Suprapubic skin (tissue), 4 donors: Measurements from ENCODE around the gene ASIC4. TPM values are rescaled to one million over a fixed set of nuclear protein-coding genes. Genes with fewer than 3 reads are reported as not detected.

Experiments used
- DNase-seq, 2 donors: peaks; one replicate each; pipeline ENCODE4 v3.0.0-alpha.2; 2019; ENCODE audit warnings: low spot score in 2 of 2
- H3K27ac ChIP-seq: fragments of 200-600 bp; sonication (generic); one replicate; pipeline ENCODE4 v1.5.1; 2019
- H3K27me3 ChIP-seq: fragments of 200-600 bp; sonication (generic); one replicate; pipeline ENCODE4 v1.5.1; 2019
- H3K36me3 ChIP-seq: fragments of 200-600 bp; sonication (generic); one replicate; pipeline ENCODE4 v1.5.1; 2019
- H3K4me1 ChIP-seq: fragments of 200-600 bp; sonication (generic); one replicate; pipeline ENCODE4 v1.5.1; 2019
- H3K4me3 ChIP-seq: fragments of 200-600 bp; sonication (generic); one replicate; pipeline ENCODE4 v1.5.1; 2019; ENCODE audit warnings: mild to moderate bottlenecking
- H3K9me3 ChIP-seq: fragments of 200-600 bp; sonication (generic); one replicate; pipeline ENCODE4 v1.5.1; 2019
- CTCF ChIP-seq, 2 donors: fragments of 200-600 bp in 1 of 2; fragments of 450-650 bp in 1 of 2; sonication (generic) in 1 of 2; IDR thresholded peaks; one replicate each; pipeline ENCODE4 v1.5.1; 2016 to 2019; ENCODE audit warnings: antibody characterized with exemption in 2 of 2, mild to moderate bottlenecking in 1 of 2, moderate library complexity in 1 of 2
- EP300 ChIP-seq: sonication (generic); formaldehyde crosslinking; IDR thresholded peaks from one replicate; pipeline ENCODE4 v1.6.1; 2017; ENCODE audit warnings: antibody characterized with exemption
- POLR2A ChIP-seq, 2 donors: fragments of 450-650 bp; IDR thresholded peaks; one replicate each; pipeline ENCODE4 v1.6.1; 2017; ENCODE audit warnings: antibody characterized with exemption in 2 of 2, mild to moderate bottlenecking in 2 of 2, moderate library complexity in 2 of 2
- POLR2AphosphoS5 ChIP-seq, 3 donors: sonication (generic); formaldehyde crosslinking; IDR thresholded peaks; one replicate each; pipeline ENCODE4 v1.6.1; 2017; ENCODE audit warnings: antibody characterized with exemption in 3 of 3
- WGBS: methylation state at CpG from one replicate; pipeline ENCODE4 v1.1.5; 2018; 5-methylcytosine and 5-hydroxymethylcytosine counted together
- total RNA-seq, 4 donors: library from RNA; depleted of rRNA; stranded (reverse); fragments of >200 nt; gene quantifications; one replicate each; pipeline ENCODE4 v1.1.0, GENCODE V29; 2016

Gene ASIC4
- total RNA-seq, 4 donors from 2014 or later, result not detected

- WGBS, result 22% methylated on average over 14 of the region's 14 CpGs
- no peaks in the 10 kb centered on the region for H3K36me3 ChIP-seq
- peaks cover 83% of the 10 kb centered on the region for H3K27me3 ChIP-seq
- peaks cover 22% of the 10 kb centered on the region for H3K4me1 ChIP-seq
- DNase-seq, result no peak
- TF ChIP-seq POLR2A (IDR thresholded peaks at IDR 0.05) (no peak), CTCF (IDR thresholded peaks at IDR 0.05) (peak in 1 of 2 donors; percentile 52), EP300 (no peak), POLR2AphosphoS5 (IDR thresholded peaks at IDR 0.05) (no peak)
- no peak overlapping the region for H3K4me3 ChIP-seq
- no peak overlapping the region for H3K27ac ChIP-seq
- H3K9me3 ChIP-seq, result no peaks in the 10 kb centered on the region
Observed at GRCh38 chr2:219521066-219521880, 7.0 kb downstream of the ASIC4 start.

- H3K27me3 ChIP-seq, result peaks cover 83% of the 10 kb centered on the region
- TF ChIP-seq POLR2A (IDR thresholded peaks at IDR 0.05) (no peak), POLR2AphosphoS5 (IDR thresholded peaks at IDR 0.05) (no peak), EP300 (no peak), CTCF (IDR thresholded peaks at IDR 0.05) (no peak)
- no peak for DNase-seq
- H3K36me3 ChIP-seq, result no peaks in the 10 kb centered on the region
- H3K9me3 ChIP-seq, result no peaks in the 10 kb centered on the region
- H3K27ac ChIP-seq, result no peak overlapping the region
- peak overlapping the region; percentile 27 for H3K4me3 ChIP-seq
- 3% methylated on average over 45 of the region's 70 CpGs for WGBS
- peaks cover 22% of the 10 kb centered on the region for H3K4me1 ChIP-seq
Observed at GRCh38 chr2:219522111-219523030, 8.1 kb downstream of the ASIC4 start.

- WGBS, result 28% methylated on average over 24 of the region's 24 CpGs
- Histone ChIP-seq H3K4me3 (peak overlapping the region; percentile 27), H3K36me3 (no peaks in the 10 kb centered on the region), H3K27me3 (peaks cover 84% of the 10 kb centered on the region), H3K27ac (no peak overlapping the region), H3K9me3 (no peaks in the 10 kb centered on the region), H3K4me1 (peaks cover 22% of the 10 kb centered on the region)
- DNase-seq, result no peak
- TF ChIP-seq POLR2AphosphoS5 (IDR thresholded peaks at IDR 0.05) (no peak), POLR2A (IDR thresholded peaks at IDR 0.05) (no peak)
Observed at GRCh38 chr2:219523031-219523671, 8.9 kb downstream of the ASIC4 start.

- H3K4me1 ChIP-seq, result peaks cover 24% of the 10 kb centered on the region
- WGBS, result 100% methylated on average over 2 of the region's 2 CpGs
- H3K36me3 ChIP-seq, result no peaks in the 10 kb centered on the region
- no peak for DNase-seq
- no peak overlapping the region for H3K27ac ChIP-seq
- H3K27me3 ChIP-seq, result peaks cover 90% of the 10 kb centered on the region
- no peak overlapping the region for H3K4me3 ChIP-seq
- H3K9me3 ChIP-seq, result no peaks in the 10 kb centered on the region
- TF ChIP-seq EP300 (no peak), POLR2AphosphoS5 (IDR thresholded peaks at IDR 0.05) (no peak), POLR2A (IDR thresholded peaks at IDR 0.05) (no peak), CTCF (IDR thresholded peaks at IDR 0.05) (no peak)
Observed at GRCh38 chr2:219524817-219525216, 10.5 kb downstream of the ASIC4 start.

GRCh38 chr2:219525533-219526232 lies 11.4 kb downstream of the ASIC4 start:
- peaks cover 93% of the 10 kb centered on the region for H3K27me3 ChIP-seq

More at GRCh38 chr2:219525533-219526232, 11.4 kb downstream of the ASIC4 start:
- Histone ChIP-seq H3K4me3 (no peak overlapping the region), H3K9me3 (no peaks in the 10 kb centered on the region), H3K4me1 (peaks cover 27% of the 10 kb centered on the region), H3K27ac (no peak overlapping the region), H3K36me3 (no peaks in the 10 kb centered on the region)
- 72% methylated on average over 8 of the region's 9 CpGs for whole genome bisulfite sequencing
- TF ChIP-seq EP300 (no peak), POLR2AphosphoS5 (IDR thresholded peaks at IDR 0.05) (no peak), CTCF (IDR thresholded peaks at IDR 0.05) (no peak), POLR2A (IDR thresholded peaks at IDR 0.05) (no peak)
- DNase-seq, result no peak
